NCI-H510A treated with DMSO at 0.1 percent for 48 hours (cell line): ENCODE measurements around the gene IBTK.
"Not testable (repeated sequence)": the region's sequence is repeated elsewhere in the genome, so short reads cannot be mapped to it uniquely, and the experiment has no call there.

Source experiments
- DNase-seq: peaks from one replicate; lab custom pipeline; 2025; lab: John Stamatoyannopoulos, UW

Gene IBTK

GRCh38 chr6:82172594-82172993, 75.0 kb downstream of the IBTK start:
- no peak for DNase-seq

- DNase-seq: no peak
These were observed 78.2 kb downstream of the IBTK start for GRCh38 chr6:82169138-82169876.

GRCh38 chr6:82166493-82166892, 81.1 kb downstream of the IBTK start:
- no peak for DNase-seq

GRCh38 chr6:82160255-82160990, 87.1 kb downstream of the IBTK start:
- DNase-seq: no peak

DNA sequence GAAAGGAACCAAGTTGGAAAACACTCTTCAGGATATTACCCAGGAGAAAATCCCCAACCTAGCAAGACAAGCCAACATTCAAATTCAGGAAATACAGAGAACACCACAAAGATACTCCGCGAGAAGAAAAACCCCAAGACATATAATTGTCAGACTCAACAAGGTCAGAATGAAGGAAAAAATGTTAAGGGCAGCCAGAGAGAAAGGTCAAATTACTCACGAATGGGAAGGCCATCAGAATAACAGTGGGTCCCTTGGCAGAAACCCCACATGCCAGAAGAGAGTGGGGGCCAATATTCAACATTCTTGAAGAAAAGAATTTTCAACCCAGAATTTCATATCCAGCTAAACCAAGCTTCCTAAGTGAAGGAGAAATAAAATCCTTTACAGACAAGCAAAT, 94.8 kb downstream of the IBTK start:
- not testable (repeated sequence) for DNase-seq

- not testable (repeated sequence) for DNase-seq
These were observed 96.4 kb downstream of the IBTK start for GRCh38 chr6:82151147-82151546.

- DNase-seq: no peak
These were observed 101.6 kb downstream of the IBTK start for GRCh38 chr6:82145926-82146452.

DNA sequence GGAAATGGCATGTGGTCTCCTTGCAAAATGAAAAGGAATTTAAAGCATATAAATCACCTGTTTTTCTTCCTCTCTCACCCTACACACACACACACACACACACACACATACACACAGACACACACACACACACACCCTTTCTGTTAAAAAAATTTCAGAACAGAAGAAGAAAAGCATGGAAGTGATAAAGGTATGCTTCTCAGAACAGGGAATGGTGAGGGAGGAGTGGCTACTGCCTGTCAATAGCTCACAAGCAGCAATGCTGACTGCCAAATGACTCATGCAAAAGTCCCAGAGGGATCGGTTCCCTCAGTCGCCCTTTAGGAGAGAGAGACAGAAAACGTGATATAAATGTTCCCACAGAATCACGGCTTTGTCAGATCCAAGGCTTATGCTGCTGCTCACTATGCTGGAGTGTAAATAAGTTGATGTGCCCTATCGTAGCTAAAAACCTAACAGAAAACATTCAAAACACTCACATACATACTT, 102.6 kb downstream of the IBTK start:
- DNase-seq: no peak

GRCh38 chr6:82144007-82144851, 103.3 kb downstream of the IBTK start:
- DNase-seq: no peak

DNA sequence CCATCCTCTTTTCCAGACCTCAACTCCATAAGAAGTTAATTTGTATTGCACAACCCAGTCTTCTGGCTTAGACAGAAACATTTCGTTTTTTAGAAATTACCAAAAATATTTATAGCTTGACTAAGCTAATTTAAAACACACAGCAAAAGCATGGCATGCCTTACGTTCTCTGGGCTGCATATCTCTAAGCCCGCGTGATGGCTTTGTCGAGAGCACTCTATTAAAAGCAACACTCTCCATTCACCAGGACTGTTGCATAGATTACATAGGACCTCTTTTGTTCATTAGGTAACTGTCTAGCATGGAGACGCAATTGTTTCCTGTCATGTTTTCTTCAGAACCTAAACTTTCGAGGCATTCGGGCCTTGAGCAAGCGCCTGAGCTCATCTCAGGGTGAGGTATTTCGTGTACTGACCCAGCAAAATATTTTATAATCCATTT, 104.5 kb downstream of the IBTK start:
- no peak for DNase-seq

DNA sequence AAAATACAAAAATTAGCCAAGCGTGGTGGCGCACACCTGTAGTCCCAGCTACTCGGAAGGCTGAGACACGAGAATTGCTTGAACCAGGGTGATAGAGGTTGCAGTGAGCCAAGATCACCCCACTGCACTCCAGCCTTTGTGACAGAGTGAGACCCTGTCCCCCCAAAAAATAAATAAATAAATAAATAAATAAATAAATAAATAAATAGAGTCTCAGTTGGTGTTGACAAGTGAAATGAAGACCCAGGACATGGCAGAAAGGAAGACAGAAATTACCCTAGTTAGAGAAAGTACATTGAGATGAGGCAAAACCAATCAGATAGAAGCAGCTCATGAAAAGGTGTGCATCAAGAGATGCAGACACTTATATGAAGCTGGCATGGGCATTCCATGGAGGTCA, 105.0 kb downstream of the IBTK start:
- DNase-seq: no peak

GRCh38 chr6:82138075-82138791, 109.3 kb downstream of the IBTK start:
- DNase-seq: no peak

- DNase-seq: no peak
These were observed 116.1 kb downstream of the IBTK start for GRCh38 chr6:82131441-82131840.

GRCh38 chr6:82129797-82130196, 117.7 kb downstream of the IBTK start:
- no peak for DNase-seq

DNA sequence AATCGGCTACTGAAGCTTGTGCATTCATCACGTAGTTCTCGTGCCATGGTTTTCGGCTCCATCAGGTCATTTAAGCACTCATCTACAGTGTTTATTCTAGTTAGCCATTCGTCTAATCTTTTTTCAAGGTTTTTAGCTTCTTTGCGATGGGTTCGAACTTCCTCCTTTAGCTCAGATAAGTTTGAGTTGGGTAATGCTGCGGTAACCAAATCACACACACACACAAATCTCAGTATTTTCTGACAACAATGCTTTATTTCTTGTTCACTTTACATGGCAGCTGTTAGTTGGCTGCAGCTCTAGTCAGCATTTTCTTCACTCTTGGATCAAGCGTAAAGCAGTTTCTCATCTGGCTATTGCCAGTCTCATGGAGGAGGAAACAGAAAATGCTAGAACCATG, 118.6 kb downstream of the IBTK start:
- not testable (repeated sequence) for DNase-seq

DNA sequence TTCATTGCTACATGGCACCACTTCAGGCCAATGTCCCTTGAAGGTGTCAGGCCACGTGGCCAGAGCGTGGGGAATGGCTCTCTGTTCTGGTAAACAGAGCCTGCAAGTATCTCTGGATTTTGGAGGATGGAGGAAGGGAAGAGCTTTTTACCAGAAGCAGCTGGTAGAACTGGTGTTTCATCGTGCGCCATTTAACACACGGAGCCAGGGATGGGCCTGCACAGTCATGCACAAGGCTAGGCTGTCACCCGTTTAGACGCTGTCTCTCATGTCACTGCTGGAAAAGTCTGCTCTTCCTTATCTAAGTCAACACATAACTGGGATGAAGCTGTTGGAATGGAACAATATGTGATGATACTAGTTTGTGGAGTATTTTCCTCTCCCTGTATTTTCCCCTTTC, 123.9 kb downstream of the IBTK start:
- DNase-seq: no peak
